HG02571 (cell line): ENCODE measurements around the gene VPS50.
A peak's percentile ranks its signal among the peaks of the same experiment; 100 is the strongest.
"Not testable (repeated sequence)": the region's sequence is repeated elsewhere in the genome, so short reads cannot be mapped to it uniquely, and the experiment has no call there.

ENCODE experiments used
- ATAC-seq: cut with Tn5 transposase; IDR thresholded peaks from one replicate; pipeline ENCODE4 v1.9.1; 2021; ENCODE audit warnings: mild to moderate bottlenecking, moderate library complexity; ENCODE audit not compliant: unreplicated experiment

The VPS50 gene

GRCh38 chr7:93331706-93332105 is 99.5 kb downstream of the VPS50 start:
- no peak for ATAC-seq

DNA sequence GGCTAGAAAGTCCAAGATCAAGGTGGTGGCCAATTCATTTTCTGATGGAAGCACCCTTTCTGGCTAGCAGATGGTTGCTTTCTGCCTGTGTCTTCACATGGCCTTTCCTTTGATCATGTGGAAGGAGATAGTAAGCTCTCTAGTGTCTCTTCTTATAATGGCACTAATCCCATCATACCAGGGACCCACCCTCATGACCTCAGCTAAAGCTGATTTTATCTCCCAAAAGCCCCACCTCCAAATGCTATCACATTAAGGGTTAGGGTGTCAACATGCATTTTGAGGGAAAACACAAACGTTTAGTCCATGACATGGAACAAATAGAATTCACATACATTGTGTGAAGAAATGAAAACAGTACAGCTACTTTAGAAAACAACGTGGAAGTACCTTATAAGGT is 100.0 kb downstream of the VPS50 start:
- ATAC-seq = no peak

DNA sequence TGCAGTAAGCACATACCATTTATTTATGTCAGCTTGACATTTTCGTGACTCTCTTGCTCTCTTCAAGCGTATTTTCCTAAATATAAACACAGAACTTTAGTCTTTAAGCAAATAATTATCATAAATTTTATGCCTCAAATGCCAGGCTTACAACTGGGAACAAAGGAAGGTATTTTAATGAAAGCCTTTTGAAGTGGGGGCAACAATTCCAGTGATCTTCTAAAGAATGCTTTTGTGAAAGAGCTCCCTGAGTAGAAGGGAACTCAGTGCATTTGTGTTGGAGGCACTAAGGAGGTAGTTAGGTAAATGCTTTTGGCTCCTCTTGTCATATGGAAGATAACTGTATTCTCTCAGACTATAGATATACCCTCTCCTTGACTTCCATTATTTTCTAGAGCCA is 104.9 kb downstream of the VPS50 start:
- ATAC-seq = no peak

- not testable (repeated sequence) for ATAC-seq
Observed at GRCh38 chr7:93342178-93342577, 110.0 kb downstream of the VPS50 start.

DNA sequence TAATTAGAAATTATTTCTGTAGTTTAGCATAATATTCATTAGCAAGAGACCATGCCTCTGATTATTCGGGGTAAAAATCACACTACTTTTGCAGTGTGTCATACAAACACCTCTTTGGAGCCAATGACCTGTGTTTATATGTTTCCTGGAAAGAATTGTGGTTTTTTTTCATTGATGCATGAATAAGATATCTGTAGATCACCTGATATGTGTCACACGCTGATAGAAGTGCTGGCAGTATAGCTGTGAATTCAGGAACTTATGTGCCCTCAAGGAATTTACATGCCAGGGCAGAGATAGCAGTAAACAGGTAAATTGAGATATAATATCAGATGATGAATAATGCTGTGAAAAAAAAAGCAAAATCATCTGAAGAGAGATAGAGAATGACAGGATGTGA is 118.2 kb downstream of the VPS50 start:
- ATAC-seq = no peak

DNA sequence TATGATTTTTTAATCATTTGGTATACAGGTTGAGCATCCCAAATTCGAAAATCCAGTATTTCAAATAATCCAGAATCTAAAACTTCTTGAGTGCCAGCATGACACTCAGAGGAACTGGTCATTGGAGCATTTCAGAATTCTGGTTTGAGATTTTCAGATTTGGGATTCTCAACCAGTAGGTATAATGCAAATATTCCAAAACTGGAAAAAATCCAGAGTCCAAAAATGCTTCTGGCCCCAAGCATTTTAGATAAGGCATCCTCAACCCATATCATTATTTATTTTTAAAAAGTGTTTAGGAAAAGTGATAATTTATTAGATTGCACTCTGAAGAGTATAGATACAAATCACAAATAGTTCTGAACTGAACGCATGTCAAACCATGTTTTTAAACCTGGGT is 120.7 kb downstream of the VPS50 start:
- ATAC-seq = no peak

GRCh38 chr7:93354815-93355214 is 122.6 kb downstream of the VPS50 start:
- no peak for ATAC-seq

GRCh38 chr7:93359520-93360198 is 127.5 kb downstream of the VPS50 start:
- no peak for ATAC-seq

DNA sequence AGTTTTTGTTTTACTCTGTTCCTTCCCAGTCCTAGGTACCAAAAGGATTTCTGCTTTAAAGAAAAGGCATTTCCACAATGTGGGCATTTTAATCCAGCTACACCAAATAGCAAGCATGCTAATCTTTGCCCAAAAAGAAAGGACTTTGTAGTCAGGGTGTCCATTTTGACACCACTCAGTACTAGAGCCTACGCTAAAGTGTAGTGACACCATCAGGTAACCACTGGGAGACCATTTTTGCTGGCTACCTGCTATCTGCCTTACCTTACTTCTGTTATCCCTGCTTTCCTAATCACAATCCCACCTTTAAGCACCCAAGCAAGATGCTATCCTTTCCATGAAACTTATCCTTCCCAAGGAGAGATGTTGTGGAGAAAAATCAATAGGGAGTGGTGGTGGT is 129.7 kb downstream of the VPS50 start:
- ATAC-seq = no peak

DNA sequence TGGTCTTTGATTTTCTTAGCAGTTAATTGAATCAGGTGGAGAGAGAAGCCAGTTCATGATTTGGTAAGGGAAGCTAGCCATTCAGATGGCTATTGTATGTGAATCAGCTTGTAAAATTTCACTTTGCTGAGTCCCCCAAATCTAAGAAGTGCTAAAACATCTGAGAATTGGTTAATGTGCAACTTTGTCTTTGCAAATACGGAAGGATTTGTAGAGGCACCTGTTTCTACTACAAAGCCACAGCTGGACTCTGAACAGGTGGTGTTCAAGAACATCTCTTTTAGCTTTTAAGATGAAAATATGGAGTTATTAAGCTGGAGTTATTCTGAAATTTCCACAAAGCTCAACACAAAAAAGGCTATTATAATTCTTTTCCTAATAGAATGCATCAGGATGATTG is 132.6 kb downstream of the VPS50 start:
- no peak for ATAC-seq

- no peak for ATAC-seq
Observed at GRCh38 chr7:93365341-93365740, 133.2 kb downstream of the VPS50 start.

GRCh38 chr7:93366816-93367215 is 134.7 kb downstream of the VPS50 start:
- no peak for ATAC-seq

GRCh38 chr7:93367254-93367653 is 135.1 kb downstream of the VPS50 start:
- no peak for ATAC-seq

GRCh38 chr7:93370937-93371336 is 138.8 kb downstream of the VPS50 start:
- not testable (repeated sequence) for ATAC-seq

GRCh38 chr7:93373537-93373936 is 141.4 kb downstream of the VPS50 start:
- no peak for ATAC-seq

GRCh38 chr7:93374345-93374940 is 142.3 kb downstream of the VPS50 start:
- no peak for ATAC-seq

DNA sequence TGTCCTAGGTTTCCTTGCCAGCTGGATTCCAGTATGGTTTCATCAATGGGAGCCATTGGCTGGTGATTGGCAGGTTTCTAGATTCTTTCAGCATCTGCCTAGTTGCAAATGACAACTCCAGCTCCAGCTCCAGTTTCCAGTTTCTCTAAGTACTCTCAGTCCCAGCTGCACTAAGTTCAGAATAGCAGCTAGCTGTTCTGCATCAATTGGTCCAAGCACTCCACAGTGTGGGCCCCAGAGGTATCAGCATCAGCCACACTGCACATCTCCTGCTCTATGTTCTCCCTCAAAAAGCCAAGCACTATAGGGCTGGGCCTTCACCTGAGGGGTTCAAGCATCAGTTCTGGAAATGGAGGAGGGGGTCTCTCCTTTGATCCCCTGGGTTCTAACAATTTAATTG is 143.4 kb downstream of the VPS50 start:
- peak; percentile 57 for ATAC-seq

DNA sequence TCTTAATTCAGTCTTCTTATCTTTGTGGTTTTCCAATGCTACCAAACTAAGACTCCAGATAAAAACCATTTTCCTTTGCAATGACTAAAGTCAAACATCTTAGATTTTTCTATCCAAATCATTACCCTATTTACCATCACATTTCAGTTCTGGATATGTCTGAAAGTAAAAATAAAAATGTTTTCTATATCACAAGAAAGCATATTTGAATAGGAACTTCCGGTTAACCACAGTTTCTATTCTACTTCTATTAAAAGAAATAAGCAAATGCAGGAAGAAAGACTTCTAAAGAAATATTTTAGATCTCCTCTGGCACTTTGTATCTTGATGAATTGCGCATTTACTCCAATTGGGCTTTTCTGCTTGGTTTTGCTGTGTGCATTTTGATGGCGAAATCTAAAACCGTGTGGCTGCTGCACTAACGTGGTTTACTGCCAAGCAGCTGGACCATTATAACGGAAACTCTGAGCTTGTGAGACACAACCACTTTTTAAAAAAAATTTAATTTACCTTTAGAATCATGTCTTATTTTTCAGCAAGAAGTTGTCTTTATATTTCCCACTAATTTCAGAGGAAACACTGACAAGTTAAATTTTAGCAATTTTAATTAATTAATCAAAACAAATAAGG is 146.1 kb downstream of the VPS50 start:
- ATAC-seq = peak; percentile 56

GRCh38 chr7:93382362-93382761 is 150.2 kb downstream of the VPS50 start:
- ATAC-seq = no peak

DNA sequence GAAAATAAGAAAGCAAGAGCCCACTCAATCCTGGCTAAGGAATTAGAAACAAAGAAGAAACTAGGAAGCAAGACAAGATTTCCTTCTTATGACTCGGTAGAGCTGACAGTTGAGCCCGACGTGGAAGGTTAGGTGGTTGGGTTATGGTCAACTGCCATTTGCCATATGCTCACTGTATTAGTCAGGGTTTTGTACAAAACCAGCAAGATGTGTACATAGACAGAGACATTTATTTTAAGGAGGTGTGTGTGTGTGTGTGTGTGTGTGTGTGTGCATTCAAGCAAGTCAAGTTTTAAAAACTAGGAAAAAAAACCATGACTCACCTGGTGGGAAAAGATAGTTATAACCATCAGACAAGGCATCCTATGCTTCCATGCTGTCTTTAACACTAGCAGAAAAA is 158.5 kb downstream of the VPS50 start:
- ATAC-seq = no peak

DNA sequence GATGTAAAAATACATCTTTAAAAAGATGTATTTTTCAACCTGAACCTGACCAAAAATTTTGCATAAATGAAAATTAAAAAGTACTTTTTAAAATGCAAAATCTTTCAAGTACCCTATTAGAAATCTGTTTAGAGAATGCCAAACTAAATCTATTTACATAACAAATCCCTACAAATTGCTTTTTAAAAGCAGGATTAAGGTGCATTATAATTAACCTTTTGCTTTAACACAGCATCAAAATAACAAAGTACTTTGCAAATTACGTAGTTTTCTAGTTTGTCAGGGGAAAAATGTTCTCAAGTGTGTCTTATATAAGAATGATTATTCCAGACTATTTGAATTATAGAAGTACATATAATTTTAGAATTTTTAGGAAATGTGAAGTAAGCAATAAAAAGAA is 160.8 kb downstream of the VPS50 start:
- ATAC-seq = no peak

DNA sequence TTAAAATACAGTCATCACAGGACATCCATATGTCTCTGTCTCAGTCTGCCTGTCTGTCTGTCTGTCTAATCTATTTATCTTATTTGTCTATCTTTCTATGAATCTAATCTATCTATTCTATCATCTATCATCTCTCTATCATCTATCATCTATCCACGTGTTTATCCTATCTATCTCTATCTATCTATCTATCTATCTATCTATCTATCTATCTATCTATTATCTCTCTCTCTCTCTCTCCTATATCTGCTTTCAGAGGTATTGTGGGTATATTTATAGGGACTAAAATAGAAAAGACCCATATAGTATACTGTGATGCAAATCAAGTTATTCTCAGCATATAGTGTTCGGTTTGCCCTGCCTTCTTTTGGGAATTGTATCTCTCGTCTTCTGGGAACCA is 167.5 kb downstream of the VPS50 start:
- ATAC-seq = no peak
